ENCODE measurements around the gene IMMT.
"Not testable (repeated sequence)": the region's sequence is repeated elsewhere in the genome, so short reads cannot be mapped to it uniquely, and the experiment has no call there.

Gene IMMT

GRCh38 chr2:86201671-86202335 lies 6.5 kb upstream of the IMMT start:
- H3K9me3 ChIP-seq (replicated peaks in 1 of 11) = no peaks in the 10 kb centered on the region
- 0 out of 22 replicates have a peak overlapping the region, but pooled peaks of 1 of the 11 experiments have one; percentile 13 for H3K9ac ChIP-seq
- no peak for TF ChIP-seq Cebpa-rat (IDR thresholded peaks at IDR 0.05)
- peaks cover 12 to 32% (median 17%) of the 10 kb centered on the region in 11 experiments for H3K36me3 ChIP-seq
- peaks cover 23 to 44% (median 32%) of the 10 kb centered on the region in 10 experiments for H3K4me1 ChIP-seq
- peaks cover 0 to 23% (median 14%) of the 10 kb centered on the region in 11 experiments; a peak in 11 of 22 replicates for H4K20me1 ChIP-seq
- no peaks in the 10 kb centered on the region for H3K27me3 ChIP-seq
- H3K4me3 ChIP-seq = no peak overlapping the region
- H3K27ac ChIP-seq = no peak overlapping the region
- peak overlapping the region in 3 of 11 experiments; percentile 11 to 85 (median 26); a peak in 4 of 22 replicates for H3K4me2 ChIP-seq

- H3K27me3 ChIP-seq; H3K27ac ChIP-seq; H3K9me3 ChIP-seq (replicated peaks in 1 of 11): not testable (repeated sequence)
- peaks cover 32 to 55% (median 41%) of the 10 kb centered on the region in 10 experiments for H3K4me1 ChIP-seq
- peaks cover 0 to 19% (median 4%) of the 10 kb centered on the region in 11 experiments; a peak in 16 of 22 replicates for H3K36me3 ChIP-seq
- peaks cover 0 to 17% (median 12%) of the 10 kb centered on the region in 11 experiments; a peak in 11 of 22 replicates for H4K20me1 ChIP-seq
- peak overlapping the region; percentile 72 to 87 (median 80); a peak in 18 of 20 replicates for H3K4me3 ChIP-seq
- peak overlapping the region in 9 of 11 experiments; percentile 83 to 93 (median 89); a peak in 17 of 22 replicates for H3K9ac ChIP-seq
- peak overlapping the region; percentile 77 to 92 (median 83) for H3K4me2 ChIP-seq
Measured at GRCh38 chr2:86200564-86200963, 5.3 kb upstream of the IMMT start.

DNA sequence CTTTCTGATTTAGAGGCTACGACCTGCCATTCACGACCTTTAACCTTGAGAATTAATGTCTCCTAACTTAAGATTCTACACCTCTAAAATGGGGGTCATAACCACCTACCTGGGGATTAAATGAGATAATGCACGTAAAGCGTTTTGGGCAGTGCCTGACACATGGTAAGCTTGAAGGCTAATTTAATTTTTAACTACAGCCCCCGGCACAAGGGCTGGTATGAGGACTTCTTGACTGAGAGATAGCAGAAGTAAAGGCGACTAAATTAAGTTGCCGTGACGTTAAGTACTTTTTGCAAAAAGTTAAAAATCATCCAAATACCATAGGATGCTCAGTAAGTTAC lies 4.5 kb upstream of the IMMT start:
- peak overlapping the region; percentile 77 to 92 (median 83) for H3K4me2 ChIP-seq
- no peaks in the 10 kb centered on the region for H3K27me3 ChIP-seq
- peaks cover 0 to 12% (median 0%) of the 10 kb centered on the region in 11 experiments; a peak in 3 of 22 replicates for H3K36me3 ChIP-seq
- no peak for TF ChIP-seq Cebpa-rat (IDR thresholded peaks at IDR 0.05)
- peak overlapping the region; percentile 80 to 93 (median 89) for H3K9ac ChIP-seq
- H3K4me1 ChIP-seq = peaks cover 32 to 55% (median 40%) of the 10 kb centered on the region in 10 experiments
- H3K4me3 ChIP-seq = peak overlapping the region; percentile 72 to 87 (median 80)
- peaks cover 0 to 10% (median 5%) of the 10 kb centered on the region in 11 experiments; a peak in 13 of 22 replicates for H4K20me1 ChIP-seq
- H3K9me3 ChIP-seq (replicated peaks in 1 of 11) = no peaks in the 10 kb centered on the region
- H3K27ac ChIP-seq = peak overlapping the region; percentile 72 to 91 (median 83)

DNA sequence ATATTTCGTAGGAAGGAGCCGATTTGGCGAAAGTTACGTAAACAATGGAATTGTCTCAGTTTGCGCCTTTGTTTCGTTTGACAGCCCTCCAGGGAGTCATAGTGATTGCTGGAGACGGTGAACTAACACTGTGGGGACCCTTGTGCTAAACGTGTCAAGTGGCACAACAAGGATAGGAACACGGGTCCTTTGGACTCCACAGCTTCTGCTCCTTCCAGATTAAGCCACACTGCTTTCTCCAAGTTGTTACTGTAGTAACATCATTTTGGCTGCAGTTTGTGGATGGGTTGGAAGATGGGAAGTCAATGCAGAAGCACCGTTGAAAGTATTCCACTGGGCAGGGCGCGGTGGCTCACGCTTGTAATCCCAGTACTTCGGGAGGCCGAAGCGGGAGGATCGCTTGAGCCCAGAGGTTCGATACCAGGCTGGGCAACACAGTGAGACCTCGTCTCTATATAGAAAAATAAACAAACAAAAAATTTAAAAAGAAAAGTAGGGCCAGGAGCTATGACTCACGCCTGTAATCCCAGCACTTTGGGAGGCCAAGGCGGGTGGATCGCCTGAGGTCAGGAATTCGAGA lies 636 bp upstream of the IMMT start:
- Histone ChIP-seq H3K4me2 (peak overlapping the region; percentile 74 to 97 (median 94)), H3K27ac (peak overlapping the region; percentile 94 to 100 (median 99)), H3K4me3 (peak overlapping the region; percentile 75 to 94 (median 86)), H3K36me3 (peaks cover 9 to 26% (median 24%) of the 10 kb centered on the region in 11 experiments; a peak in 21 of 22 replicates), H3K9ac (peak overlapping the region; percentile 93 to 100 (median 99)), H4K20me1 (peaks cover 34 to 39% (median 37%) of the 10 kb centered on the region in 11 experiments; a peak in 21 of 22 replicates), H3K27me3 (no peaks in the 10 kb centered on the region), H3K9me3 (replicated peaks in 1 of 11) (no peaks in the 10 kb centered on the region), H3K4me1 (peaks cover 43 to 67% (median 50%) of the 10 kb centered on the region in 10 experiments)
- no peak for TF ChIP-seq Cebpa-rat (IDR thresholded peaks at IDR 0.05)

- Histone ChIP-seq H3K9ac (peak overlapping the region; percentile 93 to 100 (median 99)), H3K4me2 (peak overlapping the region; percentile 74 to 99 (median 93)), H3K4me3 (peak overlapping the region; percentile 75 to 94 (median 86)), H3K36me3 (peaks cover 21 to 38% (median 35%) of the 10 kb centered on the region in 11 experiments; a peak in 21 of 22 replicates), H3K27ac (peak overlapping the region; percentile 94 to 100 (median 99)), H3K27me3 (no peaks in the 10 kb centered on the region), H3K4me1 (peaks cover 41 to 71% (median 49%) of the 10 kb centered on the region in 10 experiments), H3K9me3 (replicated peaks in 1 of 11) (no peaks in the 10 kb centered on the region), H4K20me1 (peaks cover 44 to 51% (median 49%) of the 10 kb centered on the region in 11 experiments; a peak in 21 of 22 replicates)
- no peak for TF ChIP-seq Cebpa-rat (IDR thresholded peaks at IDR 0.05)
Measured at GRCh38 chr2:86194751-86195054, 559 bp downstream of the IMMT start.

DNA sequence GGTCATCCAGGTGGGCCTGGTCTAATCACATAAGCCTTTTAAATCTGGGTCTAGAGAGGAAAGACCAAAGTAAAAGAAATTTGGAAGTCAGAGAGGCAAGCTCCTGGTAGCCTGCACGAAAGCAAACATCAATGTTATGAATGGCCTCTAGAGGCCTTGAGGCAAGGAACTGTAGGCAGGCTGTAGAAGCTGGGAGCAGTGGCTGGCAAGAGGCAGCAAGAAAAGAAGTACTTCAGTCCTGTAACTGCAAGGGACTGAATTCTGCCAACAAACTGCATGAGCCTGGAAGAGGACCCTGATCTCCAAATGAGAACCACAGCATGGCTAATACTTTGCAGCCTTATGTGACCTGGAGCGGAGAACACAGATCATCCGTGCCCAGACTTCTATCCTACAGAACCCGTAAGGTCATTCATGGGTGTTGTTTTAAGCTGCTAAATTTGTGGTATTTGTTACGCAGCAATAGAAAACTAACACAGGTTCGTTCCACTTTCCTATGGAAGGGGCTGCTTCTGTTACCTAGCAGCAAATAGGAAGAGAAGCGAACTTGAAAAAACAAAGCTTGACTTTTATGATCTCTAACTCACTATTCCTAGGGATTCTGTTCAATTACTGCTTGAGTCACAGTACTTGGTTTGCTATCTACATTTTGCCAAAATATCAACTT lies 1.2 kb downstream of the IMMT start:
- peak overlapping the region; percentile 75 to 94 (median 86) for H3K4me3 ChIP-seq
- peak overlapping the region; percentile 74 to 99 (median 93) for H3K4me2 ChIP-seq
- peak overlapping the region; percentile 93 to 100 (median 99) for H3K9ac ChIP-seq
- peaks cover 47 to 77% (median 55%) of the 10 kb centered on the region in 10 experiments for H3K4me1 ChIP-seq
- H4K20me1 ChIP-seq = peaks cover 49 to 58% (median 56%) of the 10 kb centered on the region in 11 experiments; a peak in 21 of 22 replicates
- H3K27ac ChIP-seq = peak overlapping the region; percentile 6 to 100 (median 99); a peak in 21 of 22 replicates
- H3K9me3 ChIP-seq (replicated peaks in 1 of 11) = no peaks in the 10 kb centered on the region
- TF ChIP-seq Cebpa-rat (IDR thresholded peaks at IDR 0.05) = no peak
- H3K36me3 ChIP-seq = peaks cover 21 to 45% (median 40%) of the 10 kb centered on the region in 11 experiments; a peak in 21 of 22 replicates
- no peaks in the 10 kb centered on the region for H3K27me3 ChIP-seq

DNA sequence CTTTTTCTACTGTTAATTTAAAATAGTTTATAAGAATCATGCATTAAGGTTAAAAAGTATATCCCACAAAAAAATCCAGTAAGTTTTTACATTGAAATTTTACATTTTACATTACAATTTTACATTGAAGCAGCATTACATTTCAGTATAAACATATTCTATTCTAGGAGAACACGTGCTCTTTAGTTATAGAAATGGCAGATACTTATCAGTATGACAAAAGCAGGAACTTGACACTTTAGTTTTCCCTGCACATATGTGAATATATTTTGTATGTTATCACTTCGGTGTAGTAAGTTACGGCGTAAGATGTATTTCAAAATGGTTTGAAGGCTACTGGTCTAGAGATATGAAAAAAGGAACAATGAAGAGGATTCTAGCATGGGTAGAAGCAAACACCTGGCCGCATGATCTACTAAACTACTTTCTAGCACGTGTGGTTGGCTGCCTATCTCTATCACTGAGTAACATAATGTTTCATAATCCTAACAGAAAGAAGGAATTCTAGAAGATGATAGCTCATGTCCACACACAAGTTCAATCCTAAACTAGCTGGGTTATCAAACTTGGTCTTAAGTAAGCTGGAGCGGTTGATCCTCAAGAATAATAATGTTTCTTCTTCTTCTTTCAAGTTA lies 5.4 kb downstream of the IMMT start:
- peaks cover 69 to 99% (median 95%) of the 10 kb centered on the region in 11 experiments; a peak in 21 of 22 replicates for H4K20me1 ChIP-seq

GRCh38 chr2:86186431-86186830 lies 8.8 kb downstream of the IMMT start:
- Histone ChIP-seq H3K4me2 (peak overlapping the region; percentile 54 to 95 (median 82)), H3K9me3 (replicated peaks in 1 of 11) (no peaks in the 10 kb centered on the region), H3K9ac (peak overlapping the region in 7 of 11 experiments; percentile 1 to 73 (median 22); a peak in 8 of 22 replicates), H4K20me1 (peaks cover 52 to 100% (median 86%) of the 10 kb centered on the region in 11 experiments; a peak in 20 of 22 replicates), H3K4me3 (peak overlapping the region in 2 of 10 experiments; percentile 4 to 24; a peak in 1 of 20 replicates), H3K27ac (peak overlapping the region; percentile 47 to 74 (median 68); a peak in 19 of 22 replicates), H3K4me1 (peaks cover 65 to 93% (median 78%) of the 10 kb centered on the region in 10 experiments), H3K27me3 (no peaks in the 10 kb centered on the region), H3K36me3 (peaks cover 21 to 42% (median 35%) of the 10 kb centered on the region in 11 experiments; a peak in 20 of 22 replicates)
- TF ChIP-seq Cebpa-rat (IDR thresholded peaks at IDR 0.05) = no peak

More for the DNA sequence above, 5.4 kb downstream of the IMMT start:
- H3K4me1 ChIP-seq = peaks cover 73 to 93% (median 82%) of the 10 kb centered on the region in 10 experiments
- no peaks in the 10 kb centered on the region for H3K9me3 ChIP-seq (replicated peaks in 1 of 11)
- H3K27ac ChIP-seq = no peak overlapping the region; a peak in 2 of 22 replicates
- H3K27me3 ChIP-seq = no peaks in the 10 kb centered on the region
- TF ChIP-seq Cebpa-rat (IDR thresholded peaks at IDR 0.05) = no peak
- H3K4me2 ChIP-seq = peak overlapping the region in 10 of 11 experiments; percentile 6 to 79 (median 28); a peak in 13 of 22 replicates
- no peak overlapping the region for H3K9ac ChIP-seq
- no peak overlapping the region for H3K4me3 ChIP-seq
- peaks cover 27 to 58% (median 52%) of the 10 kb centered on the region in 11 experiments; a peak in 21 of 22 replicates for H3K36me3 ChIP-seq
